H9 (cell line): ENCODE data around the gene TERB1. TPM values are rescaled to one million over a fixed set of nuclear protein-coding genes. Genes with fewer than 3 reads are reported as not detected.

Experiments used
- DNase-seq: peaks from one replicate; pipeline ENCODE4 v3.0.0-alpha.2; 2017
- H2AFZ ChIP-seq: one replicate; pipeline ENCODE4 v1.6.1; 2013; ENCODE audit warnings: mild to moderate bottlenecking, low read length, control low read depth, moderate library complexity
- H2AK5ac ChIP-seq: 2 replicates; pipeline ENCODE4 v1.6.1; 2013; ENCODE audit warnings: low read length, control low read depth, mixed read lengths; ENCODE audit not compliant: insufficient read length
- H2BK120ac ChIP-seq: one replicate; pipeline ENCODE4 v1.6.1; 2013; ENCODE audit warnings: low read depth, mild to moderate bottlenecking, low read length, control low read depth, inconsistent platforms; ENCODE audit not compliant: poor library complexity, severe bottlenecking
- H2BK12ac ChIP-seq: 2 replicates; pipeline ENCODE4 v1.6.1; 2013; ENCODE audit warnings: low read length, control low read depth, mixed read lengths, low read depth; ENCODE audit not compliant: insufficient read length
- H2BK15ac ChIP-seq: 2 replicates; pipeline ENCODE4 v1.6.1; 2013; ENCODE audit warnings: low read depth, low read length, control low read depth
- H2BK20ac ChIP-seq: one replicate; pipeline ENCODE4 v1.6.1; 2013; ENCODE audit warnings: low read depth, mild to moderate bottlenecking, low read length, control low read depth, inconsistent platforms; ENCODE audit not compliant: poor library complexity, severe bottlenecking
- H2BK5ac ChIP-seq: 2 replicates; pipeline ENCODE4 v1.6.1; 2013; ENCODE audit warnings: low read length, control low read depth, mixed read lengths; ENCODE audit not compliant: insufficient read length
- H3K14ac ChIP-seq: 2 replicates; pipeline ENCODE4 v1.6.1; 2013; ENCODE audit warnings: low read length, control low read depth; ENCODE audit not compliant: insufficient read depth
- H3K18ac ChIP-seq: 2 replicates; pipeline ENCODE4 v1.6.1; 2013; ENCODE audit warnings: low read depth, mild to moderate bottlenecking, mixed read lengths, low read length, control low read depth; ENCODE audit not compliant: insufficient read length
- H3K23ac ChIP-seq: 2 replicates; pipeline ENCODE4 v1.6.1; 2013; ENCODE audit warnings: low read length, control low read depth, mixed read lengths, low read depth; ENCODE audit not compliant: insufficient read length
- H3K23me2 ChIP-seq: 2 replicates; pipeline ENCODE4 v1.6.1; 2013; ENCODE audit warnings: low read depth, mild to moderate bottlenecking, mixed read lengths, low read length, control low read depth; ENCODE audit not compliant: insufficient read length, poor library complexity, severe bottlenecking
- H3K27ac ChIP-seq: 2 replicates; pipeline ENCODE4 v1.5.1; 2013; ENCODE audit warnings: low read length, control low read depth, mixed read lengths, low read depth; ENCODE audit not compliant: insufficient read length
- H3K27me3 ChIP-seq: 2 replicates; pipeline ENCODE4 v1.6.1; 2013; ENCODE audit warnings: low read length, control low read depth, inconsistent platforms; ENCODE audit not compliant: insufficient read depth
- H3K4ac ChIP-seq: 2 replicates; pipeline ENCODE4 v1.6.1; 2013; ENCODE audit warnings: low read depth, mild to moderate bottlenecking, control low read depth, inconsistent platforms, low read length, moderate library complexity
- H3K4me1 ChIP-seq: 2 replicates; pipeline ENCODE4 v1.6.1; 2013; ENCODE audit warnings: low read length, control low read depth, inconsistent platforms; ENCODE audit not compliant: insufficient read depth
- H3K4me2 ChIP-seq: 2 replicates; pipeline ENCODE4 v1.6.1; 2013; ENCODE audit warnings: low read length, control low read depth, mixed read lengths; ENCODE audit not compliant: insufficient read length, insufficient read depth
- H3K56ac ChIP-seq: 2 replicates; pipeline ENCODE4 v1.6.1; 2013; ENCODE audit warnings: low read depth, mild to moderate bottlenecking, mixed read lengths, low read length, control low read depth; ENCODE audit not compliant: insufficient read length
- H3K79me1 ChIP-seq: 2 replicates; pipeline ENCODE4 v1.6.1; 2013; ENCODE audit warnings: low read depth, mild to moderate bottlenecking, moderate library complexity, low read length, control low read depth, inconsistent platforms; ENCODE audit not compliant: insufficient read depth, poor library complexity, severe bottlenecking
- H3K79me2 ChIP-seq: 2 replicates; pipeline ENCODE4 v1.6.1; 2013; ENCODE audit warnings: low read length, control low read depth, inconsistent platforms; ENCODE audit not compliant: insufficient read depth
- H3K9ac ChIP-seq: 2 replicates; pipeline ENCODE4 v1.6.1; 2013; ENCODE audit warnings: low read length, control low read depth, mixed read lengths; ENCODE audit not compliant: insufficient read length; ENCODE audit errors: extremely low read depth
- H3K9me3 ChIP-seq: one replicate; pipeline ENCODE4 v1.6.1; 2013; ENCODE audit warnings: low read depth, low read length, inconsistent platforms; ENCODE audit not compliant: control insufficient read depth
- H3T11ph ChIP-seq: one replicate; pipeline ENCODE4 v1.6.1; 2013; ENCODE audit warnings: mild to moderate bottlenecking, low read length, control low read depth, inconsistent platforms
- H4K20me1 ChIP-seq: one replicate; pipeline ENCODE4 v1.6.1; 2013; ENCODE audit not compliant: control insufficient read depth, insufficient read length, insufficient read depth
- H4K5ac ChIP-seq: 2 replicates; pipeline ENCODE4 v1.6.1; 2013; ENCODE audit warnings: low read depth, mild to moderate bottlenecking, mixed read lengths, low read length, control low read depth; ENCODE audit not compliant: insufficient read length
- H4K8ac ChIP-seq: replicated peaks from 2 replicates; pipeline ENCODE4 v1.6.1; 2013; ENCODE audit warnings: low read length, control low read depth, mixed read lengths, low read depth; ENCODE audit not compliant: insufficient read length
- H4K91ac ChIP-seq: 2 replicates; pipeline ENCODE4 v1.6.1; 2013; ENCODE audit warnings: low read depth, mild to moderate bottlenecking, moderate library complexity, mixed read lengths, low read length, control low read depth; ENCODE audit not compliant: insufficient read length
- H3K27ac Mint-ChIP-seq, 3 experiments: 2 replicates in 2 of 3; 3 replicates in 1 of 3; pipeline ENCODE4 v1.8.0; 2020 to 2021; ENCODE audit warnings: mixed read lengths in 3 of 3, mild to moderate bottlenecking in 1 of 3, moderate library complexity in 1 of 3
- H3K27me3 Mint-ChIP-seq: 2 replicates; pipeline ENCODE4 v1.8.0; 2021; ENCODE audit warnings: low read depth, mild to moderate bottlenecking, moderate library complexity, mixed read lengths
- H3K36me3 Mint-ChIP-seq, 3 experiments: 2 replicates in 2 of 3; 3 replicates in 1 of 3; pipeline ENCODE4 v1.8.0; 2020 to 2021; ENCODE audit warnings: low read depth in 3 of 3, mixed read lengths in 3 of 3; ENCODE audit not compliant: insufficient read depth in 1 of 3
- H3K4me1 Mint-ChIP-seq, 2 experiments: 2 replicates each; pipeline ENCODE4 v1.8.0; 2020; ENCODE audit warnings: mixed read lengths in 2 of 2
- H3K4me3 Mint-ChIP-seq, 2 experiments: 2 replicates in 1 of 2; 3 replicates in 1 of 2; pipeline ENCODE4 v1.8.0; 2020 to 2021; ENCODE audit warnings: mild to moderate bottlenecking in 2 of 2, mixed read lengths in 2 of 2, moderate library complexity in 1 of 2
- H3K9me3 Mint-ChIP-seq, 2 experiments: 2 replicates in 1 of 2; 3 replicates in 1 of 2; pipeline ENCODE4 v1.8.0; 2020; ENCODE audit warnings: mild to moderate bottlenecking in 2 of 2, mixed read lengths in 2 of 2, moderate library complexity in 1 of 2
- CTCF ChIP-seq: fragments of 200-600 bp; sonication (generic); conservative IDR thresholded peaks from 3 replicates; pipeline ENCODE4 v1.8.0; 2021; ENCODE audit warnings: antibody characterized with exemption, mild to moderate bottlenecking
- WGBS: extraction: QIAGEN DNeasy Blood & Tissue Kit; methylation state at CpG from one replicate; pipeline ENCODE4 v1.1.7; 2013; ENCODE audit warnings: missing lambda C conversion rate, low lambda C conversion rate, mixed read lengths; ENCODE audit not compliant: insufficient read length; ENCODE audit errors: extremely low coverage; 5-methylcytosine and 5-hydroxymethylcytosine counted together
- total RNA-seq: library from RNA; stranded (reverse); gene quantifications from 2 replicates; pipeline ENCODE4 v1.2.1, GENCODE V29; 2021

Gene TERB1
- total RNA-seq, 1 experiment from 2014 or later = not detected

- no peaks in the 10 kb centered on the region for H3K27me3 ChIP-seq
- H3K9me3 ChIP-seq = no peaks in the 10 kb centered on the region
- H3K79me2 ChIP-seq = no peaks in the 10 kb centered on the region
- H3K4ac ChIP-seq = no peak overlapping the region
- H3K18ac ChIP-seq = no peak overlapping the region
- H2BK15ac ChIP-seq = no peak overlapping the region
- H3K14ac ChIP-seq = no peak overlapping the region
- no peak overlapping the region for H3T11ph ChIP-seq
- no peak overlapping the region for H2AK5ac ChIP-seq
- H3K56ac ChIP-seq = no peak overlapping the region
- TF ChIP-seq CTCF = no peak
- H3K23ac ChIP-seq = no peak overlapping the region
- WGBS = no CpG with 5 or more reads among the region's 7 CpGs
- DNase-seq = no peak
- H3K27ac ChIP-seq = no peak overlapping the region
- H2BK5ac ChIP-seq = no peak overlapping the region
- H4K20me1 ChIP-seq = no peaks in the 10 kb centered on the region
- Mint-ChIP-seq H3K4me1 (no peaks in the 10 kb centered on the region), H3K27ac (no peak overlapping the region), H3K36me3 (peaks cover 37 to 89% (median 85%) of the 10 kb centered on the region in 3 experiments; a peak in 6 of 7 replicates), H3K27me3 (no peaks in the 10 kb centered on the region), H3K9me3 (no peaks in the 10 kb centered on the region), H3K4me3 (no peak overlapping the region)
- no peak overlapping the region for H3K4me2 ChIP-seq
- H4K91ac ChIP-seq = no peak overlapping the region
- no peak overlapping the region for H2BK20ac ChIP-seq
- H3K9ac ChIP-seq = no peak overlapping the region
- no peak overlapping the region for H4K5ac ChIP-seq
- no peak overlapping the region for H4K8ac ChIP-seq
- no peaks in the 10 kb centered on the region for H3K79me1 ChIP-seq
- H3K23me2 ChIP-seq = no peaks in the 10 kb centered on the region
- H2AFZ ChIP-seq = no peak overlapping the region
- H2BK120ac ChIP-seq = no peak overlapping the region
- H2BK12ac ChIP-seq = no peak overlapping the region
- no peaks in the 10 kb centered on the region for H3K4me1 ChIP-seq
These were observed 9.7 kb upstream of the TERB1 start for GRCh38 chr16:66811043-66811442.
